ENCODE data around the gene DYSF. TPM values are rescaled to one million over a fixed set of nuclear protein-coding genes. Genes with fewer than 3 reads are reported as not detected.

Gene DYSF
- total RNA-seq, 1 donor, result 3.5 TPM

GRCh38 chr2:71629771-71630453, 176.6 kb downstream of the DYSF start:
- H3K4me3 ChIP-seq (ENCODE audit: low read depth, low read length), result no peak overlapping the region
- TF ChIP-seq CTCF (IDR thresholded peaks at IDR 0.05; ENCODE audit: insufficient read depth, low read depth, low read length), result no peak
- DNase-seq (ENCODE audit: low read depth), result no peak

GRCh38 chr2:71630454-71631328, 177.3 kb downstream of the DYSF start:
- TF ChIP-seq CTCF (IDR thresholded peaks at IDR 0.05; ENCODE audit: insufficient read depth, low read depth, low read length), result no peak
- no peak overlapping the region for H3K4me3 ChIP-seq (ENCODE audit: low read depth, low read length)
- DNase-seq (ENCODE audit: low read depth), result no peak

- no peak for TF ChIP-seq CTCF (IDR thresholded peaks at IDR 0.05; ENCODE audit: insufficient read depth, low read depth, low read length)
- peak; percentile 7 for DNase-seq (ENCODE audit: low read depth)
- H3K4me3 ChIP-seq (ENCODE audit: low read depth, low read length), result no peak overlapping the region
Measured at GRCh38 chr2:71631411-71631931, 178.1 kb downstream of the DYSF start.

- no peak for TF ChIP-seq CTCF (IDR thresholded peaks at IDR 0.05; ENCODE audit: insufficient read depth, low read depth, low read length)
- H3K4me3 ChIP-seq (ENCODE audit: low read depth, low read length), result no peak overlapping the region
- DNase-seq (ENCODE audit: low read depth), result no peak
Measured at GRCh38 chr2:71633086-71633485, 179.7 kb downstream of the DYSF start.

GRCh38 chr2:71634567-71634966, 181.2 kb downstream of the DYSF start:
- no peak overlapping the region for H3K4me3 ChIP-seq (ENCODE audit: low read depth, low read length)
- no peak for DNase-seq (ENCODE audit: low read depth)
- no peak for TF ChIP-seq CTCF (IDR thresholded peaks at IDR 0.05; ENCODE audit: insufficient read depth, low read depth, low read length)

GRCh38 chr2:71635798-71636197, 182.4 kb downstream of the DYSF start:
- no peak for DNase-seq (ENCODE audit: low read depth)
- no peak overlapping the region for H3K4me3 ChIP-seq (ENCODE audit: low read depth, low read length)
- no peak for TF ChIP-seq CTCF (IDR thresholded peaks at IDR 0.05; ENCODE audit: insufficient read depth, low read depth, low read length)
